K562 (cell line): ENCODE data around the gene EHBP1. TPM values are rescaled to one million over a fixed set of nuclear protein-coding genes. Genes with fewer than 3 reads are reported as not detected.

Experiments
- BMI1 ChIP-seq: fragments of 150-350 bp; IDR thresholded peaks from 2 replicates; pipeline ENCODE4 v1.6.1; 2014; ENCODE audit warnings: low read length
- ESRRB ChIP-seq: fragments of 250-450 bp; sonication (Bioruptor Pico); IDR thresholded peaks from 2 replicates; pipeline ENCODE4 v1.5.0; 2020; ENCODE audit warnings: mild to moderate bottlenecking, moderate library complexity, borderline replicate concordance
- NCOR1 ChIP-seq: fragments of 450-650 bp; IDR thresholded peaks from 2 replicates; pipeline ENCODE4 v1.6.1; 2016; ENCODE audit warnings: mild to moderate bottlenecking, moderate library complexity
- RFX5 ChIP-seq: IDR thresholded peaks from 2 replicates; pipeline ENCODE4 v1.6.1; 2011; ENCODE audit warnings: low read depth, mild to moderate bottlenecking, improper control_type of control experiment, low read length
- SAP30 ChIP-seq: fragments of 200-600 bp; sonication (generic); IDR thresholded peaks from 2 replicates; pipeline ENCODE4 v1.6.1; 2012; ENCODE audit warnings: borderline replicate concordance, low read depth, mild to moderate bottlenecking, moderate library complexity, low read length, control low read depth, inconsistent platforms; ENCODE audit not compliant: insufficient read depth, poor library complexity, severe bottlenecking
- SMARCB1 ChIP-seq: IDR thresholded peaks from 2 replicates; pipeline ENCODE4 v1.6.1; 2011; ENCODE audit warnings: improper control_type of control experiment, low read depth; ENCODE audit not compliant: insufficient read length
- SPI1 ChIP-seq: IDR thresholded peaks from 2 replicates; pipeline ENCODE4 v1.6.1; 2011; ENCODE audit warnings: low read depth, low read length, control low read depth, borderline replicate concordance
- TCFL5 ChIP-seq: fragments of 250-450 bp; sonication (Bioruptor Pico); conservative IDR thresholded peaks from 2 replicates; pipeline ENCODE4 v1.6.1; 2021; ENCODE audit warnings: mild to moderate bottlenecking, moderate library complexity, matching md5 sums
- WHSC1 ChIP-seq: IDR thresholded peaks from one replicate; pipeline ENCODE4 v1.6.1; 2012; ENCODE audit warnings: low read length, control low read depth, inconsistent platforms
- ZNF224 ChIP-seq: sonication (generic); formaldehyde crosslinking; IDR thresholded peaks from 2 replicates; pipeline ENCODE4 v1.8.0; 2022; ENCODE audit warnings: mild to moderate bottlenecking, missing genetic modification reagents
- ZNF431 ChIP-seq: sonication (generic); formaldehyde crosslinking; IDR thresholded peaks from 2 replicates; pipeline ENCODE4 v1.8.0; 2022; ENCODE audit warnings: mild to moderate bottlenecking, missing genetic modification reagents
- ZNF561 ChIP-seq: fragments of 450-650 bp; formaldehyde crosslinking; conservative IDR thresholded peaks from 2 replicates; pipeline ENCODE4 v1.4.0; 2020; ENCODE audit warnings: mild to moderate bottlenecking, moderate library complexity
- ZNF707 ChIP-seq: fragments of 250-450 bp; sonication (Bioruptor Pico); conservative IDR thresholded peaks from 2 replicates; pipeline ENCODE4 v1.8.0; 2022; ENCODE audit warnings: inconsistent platforms, mild to moderate bottlenecking, moderate library complexity
- polyA plus RNA-seq, 8 experiments: library from polyadenylated mRNA; depleted of rRNA in 4 of 8; stranded (reverse) in 5 of 8; unstranded in 3 of 8; fragments of >200 nt; fragmentation: Nextera tagmentation in 2 of 8; fragmentation: Illumina TruSeq in 1 of 8; extraction: Ambion mirVana in 2 of 8; extraction: Trizol in 1 of 8; gene quantifications; 2 replicates each; pipeline versions ENCODE4 v1.2.1 to v1.2.3, GENCODE V29; 2011 to 2014; ENCODE audit warnings: inconsistent platforms in 1 of 8, missing spikeins in 1 of 8
- total RNA-seq, 7 experiments: library from RNA; depleted of rRNA in 6 of 7; stranded (reverse); fragments of >200 nt in 6 of 7; fragmentation: Illumina TruSeq in 2 of 7; extraction: Trizol in 2 of 7; gene quantifications; 2 replicates each; pipeline versions ENCODE4 v1.2.1 to v1.2.3, GENCODE V29; 2011 to 2021; ENCODE audit warnings: low replicate concordance in 1 of 7
- TF ChIP-seq, protein P1 (sequence below): fragments of 250-450 bp; sonication (Bioruptor Pico); IDR thresholded peaks from 2 replicates; pipeline ENCODE4 v1.8.0; 2021; ENCODE audit warnings: moderate library complexity, mild to moderate bottlenecking, inconsistent platforms
- TF ChIP-seq, protein P2 (sequence below): IDR thresholded peaks from 2 replicates; pipeline ENCODE4 v1.6.1; 2016; ENCODE audit warnings: missing genetic modification characterization, missing compliant biosample characterization
- TF ChIP-seq, protein P3 (sequence below): fragments of 250-450 bp; sonication (Bioruptor Pico); IDR thresholded peaks from 2 replicates; pipeline ENCODE4 v1.5.0; 2021; ENCODE audit warnings: mild to moderate bottlenecking, borderline replicate concordance
- TF ChIP-seq, protein P4 (sequence below), 3 experiments: IDR thresholded peaks in 2 of 3; conservative IDR thresholded peaks in 1 of 3; 2 replicates each; pipeline ENCODE4 v1.5.1; 2011 to 2012; ENCODE audit warnings: low read length in 3 of 3, mild to moderate bottlenecking in 3 of 3, control low read depth in 2 of 3, improper control_type of control experiment in 1 of 3, inconsistent platforms in 1 of 3, low read depth in 1 of 3, mixed read lengths in 1 of 3, moderate library complexity in 1 of 3; ENCODE audit not compliant: insufficient read depth in 2 of 3
- TF ChIP-seq, protein P5 (sequence below): sonication (generic); formaldehyde crosslinking; IDR thresholded peaks from 2 replicates; pipeline ENCODE4 v1.8.1; 2022; ENCODE audit warnings: missing genetic modification reagents

Gene EHBP1
- total and polyA plus RNA-seq, 9 of the 15 experiments (the other 6 are each of a cell fraction or from before 2014, with no cell fraction given), result 8.9 to 26.6 (median 19.3) TPM

DNA sequence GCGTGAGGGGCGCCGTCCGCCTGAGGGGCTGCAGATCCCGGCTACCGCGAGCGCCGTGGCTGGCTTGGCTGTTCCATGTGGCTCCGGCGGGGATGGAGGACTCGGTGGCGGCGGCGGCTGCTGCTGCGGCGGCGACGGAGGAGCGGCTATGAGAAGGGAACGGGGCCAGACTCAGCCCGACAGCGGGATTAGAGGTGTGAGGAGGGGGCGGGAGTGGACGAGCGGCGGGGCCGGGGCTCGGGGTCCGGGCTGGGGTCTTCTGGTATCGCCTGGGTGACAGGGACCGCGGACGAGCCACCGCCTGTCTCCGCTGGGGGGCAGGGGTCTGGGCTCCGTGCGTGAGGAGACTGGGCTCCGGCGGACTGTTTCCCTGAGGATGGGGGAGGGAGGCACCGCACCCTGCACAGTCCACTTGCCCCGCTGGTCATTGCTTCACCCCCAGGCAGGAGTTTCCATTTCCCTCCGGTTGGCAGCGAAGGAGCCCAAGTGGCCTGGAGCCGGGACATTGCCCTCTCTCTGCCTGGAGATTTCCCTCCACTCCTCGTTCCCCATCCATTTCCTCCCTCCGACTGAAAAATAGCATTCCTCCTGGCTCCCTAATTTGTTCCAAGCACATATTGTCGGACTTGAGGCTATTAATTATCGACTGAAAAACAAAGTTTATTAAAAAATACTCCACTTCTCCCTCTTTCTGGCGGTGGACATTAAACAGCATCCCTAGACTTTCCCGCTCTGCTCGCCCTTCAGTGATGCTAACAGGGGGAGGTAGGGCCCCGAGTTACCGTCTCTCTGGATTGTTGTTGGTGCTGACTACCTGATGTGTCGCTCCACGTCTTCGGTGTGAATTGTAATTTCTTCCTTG is 577 bp downstream of the EHBP1 start (continued):
- TF ChIP-seq SAP30 (peak; percentile 32), WHSC1 (no peak), RFX5 (no peak), SMARCB1 (no peak), ZNF707 (CRISPR knock-in tag) (no peak), ZNF561 (CRISPR knock-in tag) (no peak), TCFL5 (no peak), ZNF224 (CRISPR knock-in tag) (no peak), SPI1 (no peak), BMI1 (no peak), ZNF431 (CRISPR knock-in tag) (no peak), ESRRB (CRISPR knock-in tag) (no peak), NCOR1 (no peak)
- TF ChIP-seq, protein P1, sequence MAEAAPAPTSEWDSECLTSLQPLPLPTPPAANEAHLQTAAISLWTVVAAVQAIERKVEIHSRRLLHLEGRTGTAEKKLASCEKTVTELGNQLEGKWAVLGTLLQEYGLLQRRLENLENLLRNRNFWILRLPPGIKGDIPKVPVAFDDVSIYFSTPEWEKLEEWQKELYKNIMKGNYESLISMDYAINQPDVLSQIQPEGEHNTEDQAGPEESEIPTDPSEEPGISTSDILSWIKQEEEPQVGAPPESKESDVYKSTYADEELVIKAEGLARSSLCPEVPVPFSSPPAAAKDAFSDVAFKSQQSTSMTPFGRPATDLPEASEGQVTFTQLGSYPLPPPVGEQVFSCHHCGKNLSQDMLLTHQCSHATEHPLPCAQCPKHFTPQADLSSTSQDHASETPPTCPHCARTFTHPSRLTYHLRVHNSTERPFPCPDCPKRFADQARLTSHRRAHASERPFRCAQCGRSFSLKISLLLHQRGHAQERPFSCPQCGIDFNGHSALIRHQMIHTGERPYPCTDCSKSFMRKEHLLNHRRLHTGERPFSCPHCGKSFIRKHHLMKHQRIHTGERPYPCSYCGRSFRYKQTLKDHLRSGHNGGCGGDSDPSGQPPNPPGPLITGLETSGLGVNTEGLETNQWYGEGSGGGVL (CRISPR knock-in tag), result no peak
- TF ChIP-seq, protein P2, sequence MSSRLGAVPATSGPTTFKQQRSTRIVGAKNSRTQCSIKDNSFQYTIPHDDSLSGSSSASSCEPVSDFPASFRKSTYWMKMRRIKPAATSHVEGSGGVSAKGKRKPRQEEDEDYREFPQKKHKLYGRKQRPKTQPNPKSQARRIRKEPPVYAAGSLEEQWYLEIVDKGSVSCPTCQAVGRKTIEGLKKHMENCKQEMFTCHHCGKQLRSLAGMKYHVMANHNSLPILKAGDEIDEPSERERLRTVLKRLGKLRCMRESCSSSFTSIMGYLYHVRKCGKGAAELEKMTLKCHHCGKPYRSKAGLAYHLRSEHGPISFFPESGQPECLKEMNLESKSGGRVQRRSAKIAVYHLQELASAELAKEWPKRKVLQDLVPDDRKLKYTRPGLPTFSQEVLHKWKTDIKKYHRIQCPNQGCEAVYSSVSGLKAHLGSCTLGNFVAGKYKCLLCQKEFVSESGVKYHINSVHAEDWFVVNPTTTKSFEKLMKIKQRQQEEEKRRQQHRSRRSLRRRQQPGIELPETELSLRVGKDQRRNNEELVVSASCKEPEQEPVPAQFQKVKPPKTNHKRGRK (tag), result no peak
- TF ChIP-seq, protein P3, sequence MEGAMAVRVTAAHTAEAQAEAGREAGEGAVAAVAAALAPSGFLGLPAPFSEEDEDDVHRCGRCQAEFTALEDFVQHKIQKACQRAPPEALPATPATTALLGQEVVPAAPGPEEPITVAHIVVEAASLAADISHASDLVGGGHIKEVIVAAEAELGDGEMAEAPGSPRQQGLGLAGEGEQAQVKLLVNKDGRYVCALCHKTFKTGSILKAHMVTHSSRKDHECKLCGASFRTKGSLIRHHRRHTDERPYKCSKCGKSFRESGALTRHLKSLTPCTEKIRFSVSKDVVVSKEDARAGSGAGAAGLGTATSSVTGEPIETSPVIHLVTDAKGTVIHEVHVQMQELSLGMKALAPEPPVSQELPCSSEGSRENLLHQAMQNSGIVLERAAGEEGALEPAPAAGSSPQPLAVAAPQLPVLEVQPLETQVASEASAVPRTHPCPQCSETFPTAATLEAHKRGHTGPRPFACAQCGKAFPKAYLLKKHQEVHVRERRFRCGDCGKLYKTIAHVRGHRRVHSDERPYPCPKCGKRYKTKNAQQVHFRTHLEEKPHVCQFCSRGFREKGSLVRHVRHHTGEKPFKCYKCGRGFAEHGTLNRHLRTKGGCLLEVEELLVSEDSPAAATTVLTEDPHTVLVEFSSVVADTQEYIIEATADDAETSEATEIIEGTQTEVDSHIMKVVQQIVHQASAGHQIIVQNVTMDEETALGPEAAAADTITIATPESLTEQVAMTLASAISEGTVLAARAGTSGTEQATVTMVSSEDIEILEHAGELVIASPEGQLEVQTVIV (CRISPR knock-in tag), result no peak
- TF ChIP-seq, protein P4, sequence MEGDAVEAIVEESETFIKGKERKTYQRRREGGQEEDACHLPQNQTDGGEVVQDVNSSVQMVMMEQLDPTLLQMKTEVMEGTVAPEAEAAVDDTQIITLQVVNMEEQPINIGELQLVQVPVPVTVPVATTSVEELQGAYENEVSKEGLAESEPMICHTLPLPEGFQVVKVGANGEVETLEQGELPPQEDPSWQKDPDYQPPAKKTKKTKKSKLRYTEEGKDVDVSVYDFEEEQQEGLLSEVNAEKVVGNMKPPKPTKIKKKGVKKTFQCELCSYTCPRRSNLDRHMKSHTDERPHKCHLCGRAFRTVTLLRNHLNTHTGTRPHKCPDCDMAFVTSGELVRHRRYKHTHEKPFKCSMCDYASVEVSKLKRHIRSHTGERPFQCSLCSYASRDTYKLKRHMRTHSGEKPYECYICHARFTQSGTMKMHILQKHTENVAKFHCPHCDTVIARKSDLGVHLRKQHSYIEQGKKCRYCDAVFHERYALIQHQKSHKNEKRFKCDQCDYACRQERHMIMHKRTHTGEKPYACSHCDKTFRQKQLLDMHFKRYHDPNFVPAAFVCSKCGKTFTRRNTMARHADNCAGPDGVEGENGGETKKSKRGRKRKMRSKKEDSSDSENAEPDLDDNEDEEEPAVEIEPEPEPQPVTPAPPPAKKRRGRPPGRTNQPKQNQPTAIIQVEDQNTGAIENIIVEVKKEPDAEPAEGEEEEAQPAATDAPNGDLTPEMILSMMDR (IDR thresholded peaks at IDR 0.05 in 2 of 3, conservative IDR thresholded peaks at IDR 0.05 in 1 of 3; ENCODE audit: insufficient read depth in 2 of 3, low read depth in 1 of 3, low read length in 3 of 3), result peak; percentile 25 to 44 (median 31); a peak in 4 of 6 replicates
- TF ChIP-seq, protein P5, sequence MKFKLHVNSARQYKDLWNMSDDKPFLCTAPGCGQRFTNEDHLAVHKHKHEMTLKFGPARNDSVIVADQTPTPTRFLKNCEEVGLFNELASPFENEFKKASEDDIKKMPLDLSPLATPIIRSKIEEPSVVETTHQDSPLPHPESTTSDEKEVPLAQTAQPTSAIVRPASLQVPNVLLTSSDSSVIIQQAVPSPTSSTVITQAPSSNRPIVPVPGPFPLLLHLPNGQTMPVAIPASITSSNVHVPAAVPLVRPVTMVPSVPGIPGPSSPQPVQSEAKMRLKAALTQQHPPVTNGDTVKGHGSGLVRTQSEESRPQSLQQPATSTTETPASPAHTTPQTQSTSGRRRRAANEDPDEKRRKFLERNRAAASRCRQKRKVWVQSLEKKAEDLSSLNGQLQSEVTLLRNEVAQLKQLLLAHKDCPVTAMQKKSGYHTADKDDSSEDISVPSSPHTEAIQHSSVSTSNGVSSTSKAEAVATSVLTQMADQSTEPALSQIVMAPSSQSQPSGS, result no peak
